GM12864 (cell line): ENCODE results near the gene SQOR.

Experiments
- DNase-seq: peaks from one replicate; pipeline ENCODE4 v3.0.0-alpha.2; 2011; ENCODE audit warnings: low read depth
- H3K4me3 ChIP-seq: 2 replicates; pipeline ENCODE4 v1.5.1; 2011; ENCODE audit warnings: mild to moderate bottlenecking, low read depth, low read length, control low read depth
- TF ChIP-seq, protein P1 (sequence below): IDR thresholded peaks from 2 replicates; pipeline ENCODE4 v1.5.1; 2011; ENCODE audit warnings: low read depth, mild to moderate bottlenecking, moderate library complexity, low read length, control low read depth, inconsistent platforms; ENCODE audit errors: missing control alignments

The SQOR gene

DNA sequence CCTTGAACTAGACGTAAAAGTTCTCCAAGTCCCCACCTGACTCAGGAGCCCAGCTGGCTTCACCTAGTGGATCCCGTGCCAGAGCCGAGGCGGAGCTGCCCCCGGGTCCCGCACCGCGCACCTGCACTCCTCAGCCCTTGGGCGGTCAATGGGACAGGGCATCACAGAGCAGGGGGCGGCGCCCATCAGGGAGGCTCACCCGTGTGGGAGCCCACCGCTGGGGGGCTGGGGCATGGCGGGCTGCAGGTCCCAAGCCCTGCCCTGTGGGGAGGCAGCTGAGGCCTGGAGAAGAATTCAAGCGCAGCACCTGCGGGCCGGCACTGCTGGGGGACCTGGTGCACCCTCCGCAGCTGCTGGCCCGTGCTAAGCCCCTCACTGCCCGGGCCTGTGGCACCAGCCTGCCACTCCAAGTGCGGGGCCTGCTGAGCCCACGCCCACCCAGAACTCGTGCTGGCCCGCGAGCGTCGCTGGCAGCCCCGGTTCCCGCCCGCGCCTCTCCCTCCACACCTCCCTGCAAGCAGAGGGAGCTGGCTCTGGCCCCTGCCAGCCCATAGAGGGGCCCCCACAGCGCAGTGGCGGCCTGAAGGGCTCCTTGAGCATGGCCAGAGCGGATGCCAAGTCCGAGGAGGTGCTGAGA is 16.2 kb downstream of the SQOR start:
- TF ChIP-seq, protein P1, sequence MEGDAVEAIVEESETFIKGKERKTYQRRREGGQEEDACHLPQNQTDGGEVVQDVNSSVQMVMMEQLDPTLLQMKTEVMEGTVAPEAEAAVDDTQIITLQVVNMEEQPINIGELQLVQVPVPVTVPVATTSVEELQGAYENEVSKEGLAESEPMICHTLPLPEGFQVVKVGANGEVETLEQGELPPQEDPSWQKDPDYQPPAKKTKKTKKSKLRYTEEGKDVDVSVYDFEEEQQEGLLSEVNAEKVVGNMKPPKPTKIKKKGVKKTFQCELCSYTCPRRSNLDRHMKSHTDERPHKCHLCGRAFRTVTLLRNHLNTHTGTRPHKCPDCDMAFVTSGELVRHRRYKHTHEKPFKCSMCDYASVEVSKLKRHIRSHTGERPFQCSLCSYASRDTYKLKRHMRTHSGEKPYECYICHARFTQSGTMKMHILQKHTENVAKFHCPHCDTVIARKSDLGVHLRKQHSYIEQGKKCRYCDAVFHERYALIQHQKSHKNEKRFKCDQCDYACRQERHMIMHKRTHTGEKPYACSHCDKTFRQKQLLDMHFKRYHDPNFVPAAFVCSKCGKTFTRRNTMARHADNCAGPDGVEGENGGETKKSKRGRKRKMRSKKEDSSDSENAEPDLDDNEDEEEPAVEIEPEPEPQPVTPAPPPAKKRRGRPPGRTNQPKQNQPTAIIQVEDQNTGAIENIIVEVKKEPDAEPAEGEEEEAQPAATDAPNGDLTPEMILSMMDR, result no peak
- no peak overlapping the region for H3K4me3 ChIP-seq
- no peak for DNase-seq

DNA sequence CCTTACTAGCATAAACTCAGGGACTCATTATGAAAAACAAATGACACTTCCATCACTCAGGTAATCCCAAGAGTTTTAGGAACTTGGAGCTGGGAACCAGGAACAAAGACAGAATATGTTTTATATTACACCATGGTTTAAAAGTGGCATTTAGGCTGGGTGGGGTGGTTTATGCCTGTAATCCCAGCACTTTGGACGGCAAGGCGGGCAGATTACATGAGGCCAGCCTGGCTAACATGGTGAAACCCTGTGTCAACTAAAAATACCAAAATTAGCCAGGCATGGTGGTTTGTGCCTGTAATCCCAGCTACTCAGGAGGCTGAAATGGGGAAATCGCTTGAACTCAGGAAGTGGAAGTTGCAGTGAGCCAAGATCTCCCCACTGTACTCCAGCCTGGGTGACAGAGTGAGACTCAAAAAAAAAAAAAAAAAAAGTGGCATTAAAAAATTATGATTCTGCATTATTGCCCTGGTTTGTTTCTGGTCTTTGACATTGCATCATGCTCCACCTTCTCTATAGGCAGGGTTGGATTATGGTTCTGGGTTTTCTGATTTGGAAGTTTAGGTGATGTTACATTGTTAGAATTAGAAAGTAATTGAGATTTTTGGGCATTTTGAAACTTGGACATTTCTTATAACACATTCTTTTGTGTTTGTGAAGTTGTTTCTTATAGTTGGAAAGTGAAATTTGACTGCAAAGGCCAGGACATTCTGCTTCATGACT is 19.0 kb downstream of the SQOR start:
- no peak overlapping the region for H3K4me3 ChIP-seq
- no peak for DNase-seq
- TF ChIP-seq, protein P1, result no peak

DNA sequence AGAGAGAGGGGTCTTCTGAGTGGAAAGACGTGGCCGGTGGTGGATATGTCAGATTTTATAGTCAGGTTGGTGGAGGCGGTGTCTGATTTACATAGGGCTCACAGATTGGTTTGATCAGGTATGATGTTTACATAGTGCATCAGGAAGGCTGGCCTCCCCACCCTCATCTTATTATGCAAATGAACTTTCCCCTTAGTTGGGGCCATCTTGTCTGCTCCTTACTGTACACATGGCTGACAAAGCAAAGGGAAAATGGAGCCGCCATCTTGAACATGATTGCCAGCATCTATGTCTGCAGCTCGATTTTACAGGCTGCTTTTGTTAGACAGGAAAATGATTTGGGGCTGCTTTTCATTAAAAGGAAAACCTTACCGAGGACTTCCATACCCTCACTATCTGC is 19.9 kb downstream of the SQOR start:
- H3K4me3 ChIP-seq, result no peak overlapping the region
- no peak for DNase-seq
- TF ChIP-seq, protein P1, result no peak

DNA sequence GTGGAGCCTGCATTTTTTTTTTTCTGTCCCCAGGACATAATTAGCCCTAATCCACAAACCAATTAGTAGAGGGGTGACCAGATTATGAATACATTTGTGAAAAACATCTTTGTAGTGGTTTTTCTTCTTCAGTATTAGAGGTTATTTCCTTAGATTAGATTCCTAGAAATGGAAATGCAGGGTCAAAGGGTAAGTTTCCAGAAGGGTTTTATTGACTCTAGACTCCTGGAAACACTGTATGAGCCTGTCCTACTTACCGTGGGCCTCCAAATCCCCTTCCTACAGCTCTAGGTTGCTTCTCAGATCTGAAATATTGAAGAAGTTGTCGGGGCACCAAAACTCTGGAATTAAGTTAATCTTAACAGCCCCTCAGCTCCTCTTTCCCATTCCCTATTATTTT is 22.4 kb downstream of the SQOR start:
- TF ChIP-seq, protein P1, result no peak
- H3K4me3 ChIP-seq, result no peak overlapping the region
- no peak for DNase-seq

DNA sequence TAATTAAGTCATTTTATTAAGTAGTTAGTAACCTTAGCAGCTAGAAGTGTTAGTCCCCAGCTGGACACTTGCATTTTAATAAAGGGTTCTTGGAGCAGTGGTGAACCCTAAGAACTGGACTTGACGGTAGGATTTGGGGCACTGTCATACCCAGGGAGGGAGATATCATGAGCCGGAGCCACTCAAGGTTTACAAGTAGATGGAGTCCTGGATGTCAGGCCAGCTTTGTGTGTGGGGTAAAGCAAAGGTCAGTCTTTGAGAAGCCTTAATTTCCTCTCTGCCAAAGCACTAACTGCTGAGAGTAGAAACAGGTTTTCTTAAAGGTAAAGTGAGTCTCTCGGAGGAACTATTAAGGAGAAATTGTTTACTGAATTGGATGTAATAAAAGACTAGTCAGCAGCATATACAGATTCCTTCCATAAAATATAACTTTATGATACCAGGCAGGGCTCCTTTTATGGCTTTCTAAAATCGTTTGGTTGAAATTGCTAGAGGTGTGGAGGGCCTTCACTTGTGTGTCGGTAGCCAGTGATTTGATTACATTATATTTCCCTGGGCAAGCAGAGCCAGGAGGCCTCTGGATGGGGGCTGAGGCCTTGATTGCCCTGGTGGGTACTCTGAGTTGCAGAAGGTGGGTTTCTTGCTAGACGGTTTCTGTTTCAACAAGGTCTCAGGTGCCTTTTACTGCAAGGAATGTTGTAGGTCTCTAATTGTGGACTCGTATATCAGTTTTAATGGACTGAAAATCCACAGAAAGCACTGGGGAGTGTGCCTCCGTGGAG is 23.1 kb downstream of the SQOR start:
- DNase-seq, result no peak
- H3K4me3 ChIP-seq, result no peak overlapping the region
- TF ChIP-seq, protein P1, result no peak

DNA sequence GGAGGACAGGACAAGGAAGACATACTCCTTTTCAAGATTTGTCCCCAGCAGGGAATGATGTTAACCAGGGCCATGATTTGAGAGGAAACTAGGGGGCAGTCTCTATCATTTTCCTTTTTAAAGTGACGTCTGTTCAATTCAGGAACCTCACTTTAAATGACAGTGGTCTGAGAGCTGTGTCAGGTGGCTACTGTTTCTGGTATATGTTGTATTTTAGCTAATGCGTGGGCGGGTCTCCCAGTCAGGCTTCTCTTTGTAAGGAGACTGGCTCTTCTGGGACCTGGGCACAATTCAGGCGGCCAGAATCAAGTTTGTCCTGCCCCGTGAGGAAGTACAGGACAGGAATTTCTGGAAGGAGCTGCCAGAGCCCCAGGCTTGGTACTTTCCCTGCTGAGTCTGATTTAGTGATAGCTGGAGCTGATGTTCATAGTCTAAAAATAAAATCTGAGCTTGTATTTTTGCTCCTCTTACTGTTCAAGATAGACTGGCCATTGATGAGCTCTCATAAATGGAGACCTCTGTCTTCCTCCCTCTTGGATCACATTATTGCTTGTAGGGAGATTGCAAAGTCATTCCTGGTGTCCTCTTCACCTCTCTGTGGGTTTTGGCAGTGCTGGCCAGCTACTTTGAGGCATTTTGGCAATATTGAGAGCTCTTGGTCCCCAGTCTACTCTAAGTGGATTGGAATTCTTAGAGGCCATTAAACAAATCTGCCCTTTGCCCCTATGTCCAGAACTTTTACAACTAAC is 25.6 kb downstream of the SQOR start:
- H3K4me3 ChIP-seq, result no peak overlapping the region
- DNase-seq, result no peak
- TF ChIP-seq, protein P1, result no peak
